Measurements from ENCODE around the gene AOX1.

The AOX1 gene

GRCh38 chr2:200591308-200591707 is 5.5 kb downstream of the AOX1 start:
- DNase-seq (ENCODE audit: low read depth): no peak
- no peak overlapping the region for H3K4me3 ChIP-seq (ENCODE audit: low read length)
- TF ChIP-seq CTCF (IDR thresholded peaks at IDR 0.05; ENCODE audit: insufficient read depth, low read depth, low read length, missing control alignments): no peak

- DNase-seq (ENCODE audit: low read depth): peak; percentile 32
- no peak for TF ChIP-seq CTCF (IDR thresholded peaks at IDR 0.05; ENCODE audit: insufficient read depth, low read depth, low read length, missing control alignments)
- no peak overlapping the region for H3K4me3 ChIP-seq (ENCODE audit: low read length)
Measured at GRCh38 chr2:200592406-200593075, 6.7 kb downstream of the AOX1 start.

- no peak overlapping the region for H3K4me3 ChIP-seq (ENCODE audit: low read length)
- no peak for TF ChIP-seq CTCF (IDR thresholded peaks at IDR 0.05; ENCODE audit: insufficient read depth, low read depth, low read length, missing control alignments)
- no peak for DNase-seq (ENCODE audit: low read depth)
Measured at GRCh38 chr2:200593905-200594304, 8.1 kb downstream of the AOX1 start.

- DNase-seq (ENCODE audit: low read depth): no peak
- H3K4me3 ChIP-seq (ENCODE audit: low read length): no peak overlapping the region
- no peak for TF ChIP-seq CTCF (IDR thresholded peaks at IDR 0.05; ENCODE audit: insufficient read depth, low read depth, low read length, missing control alignments)
Measured at GRCh38 chr2:200595913-200596312, 10.1 kb downstream of the AOX1 start.

GRCh38 chr2:200596774-200597570 is 11.2 kb downstream of the AOX1 start:
- no peak for TF ChIP-seq CTCF (IDR thresholded peaks at IDR 0.05; ENCODE audit: insufficient read depth, low read depth, low read length, missing control alignments)

GRCh38 chr2:200599206-200599605 is 13.4 kb downstream of the AOX1 start:
- DNase-seq (ENCODE audit: low read depth): no peak
- TF ChIP-seq CTCF (IDR thresholded peaks at IDR 0.05; ENCODE audit: insufficient read depth, low read depth, low read length, missing control alignments): no peak
- H3K4me3 ChIP-seq (ENCODE audit: low read length): no peak overlapping the region

More at GRCh38 chr2:200596774-200597570, 11.2 kb downstream of the AOX1 start:
- no peak overlapping the region for H3K4me3 ChIP-seq (ENCODE audit: low read length)
- no peak for DNase-seq (ENCODE audit: low read depth)

Data from epithelial cell of esophagus (primary cell).